ENCODE results near the gene WDR27.

DNA sequence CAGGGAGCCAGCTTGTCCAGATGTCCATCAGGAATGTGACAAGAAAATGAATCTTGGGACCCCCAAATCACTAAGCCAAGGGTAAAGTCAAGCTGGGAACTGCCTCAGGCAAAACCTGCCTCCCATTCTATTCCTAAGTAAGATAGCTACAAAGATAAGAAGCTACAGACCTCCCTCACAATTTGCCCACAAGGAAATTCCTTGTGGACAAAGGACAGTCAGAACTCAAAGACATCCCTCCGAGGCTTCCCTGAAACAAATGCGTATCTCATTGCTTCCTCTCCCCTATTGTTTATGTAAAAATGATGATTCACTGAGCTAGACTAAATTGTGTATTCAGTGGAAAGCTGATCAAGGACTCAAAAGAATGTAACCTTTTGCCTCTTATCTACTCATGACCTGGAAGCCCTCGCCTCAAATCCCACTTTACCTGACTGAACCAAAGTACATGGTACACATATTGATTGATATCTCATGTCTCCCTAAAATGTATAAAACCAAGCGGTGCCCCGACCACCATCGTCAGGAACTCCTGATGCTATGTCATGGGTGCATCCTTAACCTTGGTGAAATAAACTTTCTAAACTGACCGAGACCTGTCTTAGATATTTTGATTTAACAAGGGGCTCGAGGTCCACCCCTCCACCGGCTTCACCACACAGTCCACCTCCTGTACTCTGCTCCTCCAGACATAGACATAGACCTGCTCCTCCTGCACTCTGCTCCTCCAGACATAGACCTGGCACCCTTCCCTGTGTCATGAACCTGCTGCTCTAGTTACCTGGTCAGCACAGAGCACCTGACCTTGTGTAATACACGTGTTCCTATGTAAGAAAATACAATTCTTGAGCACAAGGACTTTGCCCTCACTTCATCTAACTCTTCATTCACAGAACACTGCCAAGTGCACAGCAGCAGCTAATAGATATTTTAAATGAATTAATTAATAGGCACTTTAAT is 81.4 kb downstream of the WDR27 start:
- TF ChIP-seq CTCF (IDR thresholded peaks at IDR 0.05; ENCODE audit: insufficient read depth, low read length, poor library complexity, severe bottlenecking) (no peak), EZH2phosphoT487 (conservative IDR thresholded peaks at IDR 0.05; ENCODE audit: low read length) (no peak)
